Activated CD4-positive, alpha-beta T cell treated with anti-CD3 and anti-CD28 coated beads for 36 hours (primary cell): ENCODE measurements around the gene OR51B2. TPM values are rescaled to one million over a fixed set of nuclear protein-coding genes. Genes with fewer than 3 reads are reported as not detected.

ENCODE experiments used
- ATAC-seq: fragments of 200-7000 bp; cut with Tn5 transposase; one replicate; pipeline ENCODE4 v1.10.0; 2021; ENCODE audit warnings: mild to moderate bottlenecking, moderate library complexity
- CTCF ChIA-PET: fragments of 350-600 bp; sonication (Branson Sonifier 250); formaldehyde crosslinking; loops from one replicate; lab custom pipeline; 2021; ENCODE audit warnings: antibody characterized with exemption; lab: Charles Lee
- POLR2A ChIA-PET: fragments of 350-600 bp; sonication (Branson Sonifier 250); formaldehyde crosslinking; loops from one replicate; lab custom pipeline; 2021; ENCODE audit warnings: antibody characterized with exemption, inconsistent platforms; lab: Charles Lee
- DNase-seq: peaks from one replicate; pipeline ENCODE4 v3.0.0-alpha.2; 2020
- H3K27ac Mint-ChIP-seq: one replicate; pipeline ENCODE4 v1.8.0; 2021; ENCODE audit warnings: mixed read lengths
- H3K27me3 Mint-ChIP-seq: one replicate; pipeline ENCODE4 v1.8.0; 2021; ENCODE audit warnings: mixed read lengths
- H3K36me3 Mint-ChIP-seq: one replicate; pipeline ENCODE4 v1.8.0; 2021; ENCODE audit warnings: low read depth, mixed read lengths
- H3K4me1 Mint-ChIP-seq: one replicate; pipeline ENCODE4 v1.8.0; 2021; ENCODE audit warnings: mixed read lengths
- H3K4me3 Mint-ChIP-seq: one replicate; pipeline ENCODE4 v1.8.0; 2021; ENCODE audit warnings: mild to moderate bottlenecking, moderate library complexity, mixed read lengths
- H3K9me3 Mint-ChIP-seq: one replicate; pipeline ENCODE4 v1.8.0; 2021; ENCODE audit warnings: low read depth, mixed read lengths
- intact Hi-C, 2 experiments: fragments of 100-400 bp; cut with DNase I in 1 of 2; cut with micrococcal nuclease in 1 of 2; formaldehyde crosslinking; loops; one replicate each; pipeline versions ENCODE4 v1.14.2 to v1.15.1; 2022 to 2024; cut with DNase I, micrococcal nuclease
- total RNA-seq, 2 experiments: library from RNA; stranded (reverse); gene quantifications; one replicate each; pipeline ENCODE4 v1.2.3, GENCODE V29; 2021

Gene OR51B2
- total RNA-seq, 2 experiments from 2014 or later, result not detected

- Mint-ChIP-seq H3K36me3 (no peaks in the 10 kb centered on the region), H3K4me1 (peaks cover 2% of the 10 kb centered on the region), H3K27ac (no peak overlapping the region), H3K9me3 (no peaks in the 10 kb centered on the region), H3K4me3 (no peak overlapping the region), H3K27me3 (no peaks in the 10 kb centered on the region)
- ChIA-PET CTCF (no interaction called here), POLR2A (no interaction called here)
- DNase-seq (peak; percentile 55), ATAC-seq (peak; percentile 85)
- intact Hi-C loops, result no loop called here
Observed at GRCh38 chr11:5280582-5281102, 43.5 kb downstream of the OR51B2 start.

GRCh38 chr11:5279471-5280090 is 44.5 kb downstream of the OR51B2 start:
- H3K4me3 Mint-ChIP-seq, result no peak overlapping the region
- DNase-seq (no peak), ATAC-seq (no peak)
- POLR2A ChIA-PET, result no interaction called here
- CTCF ChIA-PET, result no interaction called here
- H3K9me3 Mint-ChIP-seq, result no peaks in the 10 kb centered on the region
- peaks cover 2% of the 10 kb centered on the region for H3K4me1 Mint-ChIP-seq
- intact Hi-C loops, result no loop called here
- H3K36me3 Mint-ChIP-seq, result no peaks in the 10 kb centered on the region
- peak overlapping the region; percentile 1 for H3K27ac Mint-ChIP-seq
- peaks cover under 1% of the 10 kb centered on the region for H3K27me3 Mint-ChIP-seq

GRCh38 chr11:5277807-5278382 is 46.2 kb downstream of the OR51B2 start:
- Mint-ChIP-seq H3K9me3 (no peaks in the 10 kb centered on the region), H3K27me3 (peaks cover 2% of the 10 kb centered on the region), H3K27ac (no peak overlapping the region), H3K4me1 (peaks cover 2% of the 10 kb centered on the region), H3K4me3 (no peak overlapping the region), H3K36me3 (no peaks in the 10 kb centered on the region)
- ChIA-PET CTCF (interaction anchor here (1.4 kb wide), 1 partner anchor 9 kb away, joined by 3 read pairs; no protein-coding TSS in a partner anchor), POLR2A (no interaction called here)
- ATAC-seq, result no peak
- no peak for DNase-seq
- intact Hi-C loops, result no loop called here

GRCh38 chr11:5276697-5277096 is 47.4 kb downstream of the OR51B2 start:
- DNase-seq (no peak), ATAC-seq (no peak)
- Mint-ChIP-seq H3K4me3 (no peak overlapping the region), H3K36me3 (no peaks in the 10 kb centered on the region), H3K27ac (no peak overlapping the region), H3K9me3 (no peaks in the 10 kb centered on the region), H3K27me3 (peaks cover 2% of the 10 kb centered on the region), H3K4me1 (peaks cover 2% of the 10 kb centered on the region)
- ChIA-PET POLR2A (no interaction called here), CTCF (no interaction called here)
- intact Hi-C loops, result no loop called here

- DNase-seq (no peak), ATAC-seq (no peak)
- ChIA-PET CTCF (no interaction called here), POLR2A (no interaction called here)
- H3K9me3 Mint-ChIP-seq, result no peaks in the 10 kb centered on the region
- no peak overlapping the region for H3K27ac Mint-ChIP-seq
- peaks cover 5% of the 10 kb centered on the region for H3K27me3 Mint-ChIP-seq
- intact Hi-C loops, result no loop called here
- H3K4me1 Mint-ChIP-seq, result no peaks in the 10 kb centered on the region
- no peaks in the 10 kb centered on the region for H3K36me3 Mint-ChIP-seq
- no peak overlapping the region for H3K4me3 Mint-ChIP-seq
Observed at GRCh38 chr11:5275369-5276110, 48.6 kb downstream of the OR51B2 start.

GRCh38 chr11:5274395-5274794 is 49.7 kb downstream of the OR51B2 start:
- Mint-ChIP-seq H3K27me3 (peaks cover 5% of the 10 kb centered on the region), H3K36me3 (no peaks in the 10 kb centered on the region), H3K4me3 (no peak overlapping the region), H3K9me3 (no peaks in the 10 kb centered on the region), H3K4me1 (no peaks in the 10 kb centered on the region), H3K27ac (no peak overlapping the region)
- intact Hi-C loops, result no loop called here
- ChIA-PET CTCF (no interaction called here), POLR2A (no interaction called here)
- DNase-seq (no peak), ATAC-seq (no peak)

Other genes with a start within 250 kb of the OR51B2 start
- gene OR52A5, start 185.9 kb downstream of the OR51B2 start, total RNA-seq, result not detected
- not detected for gene OR52A1, start 169.5 kb downstream of the OR51B2 start, total RNA-seq
- not detected for gene OR51V1, start 123.6 kb downstream of the OR51B2 start, total RNA-seq
- not detected for gene HBB, start 97.2 kb downstream of the OR51B2 start, total RNA-seq
- not detected for gene HBD, start 89.8 kb downstream of the OR51B2 start, total RNA-seq
- not detected for gene HBG1, start 74.4 kb downstream of the OR51B2 start, total RNA-seq
- gene HBG2, start 69.5 kb downstream of the OR51B2 start, total RNA-seq, result not detected
- not detected for gene HBE1, start 54.4 kb downstream of the OR51B2 start, total RNA-seq
- not detected for gene OR51B4, start 22.4 kb downstream of the OR51B2 start, total RNA-seq
- not detected for gene OR51B5, start 19.2 kb upstream of the OR51B2 start, total RNA-seq
- gene OR51B6, start 27.2 kb upstream of the OR51B2 start, total RNA-seq, result not detected
- gene OR51M1, start 59.5 kb upstream of the OR51B2 start, total RNA-seq, result not detected
- gene OR51Q1, start 97.8 kb upstream of the OR51B2 start, total RNA-seq, result not detected
- gene OR51I1, start 117.2 kb upstream of the OR51B2 start, total RNA-seq, result not detected
- not detected for gene OR51I2, start 125.0 kb upstream of the OR51B2 start, total RNA-seq
- gene OR52D1, start 164.4 kb upstream of the OR51B2 start, total RNA-seq, result not detected
- gene UBQLN3, start 185.7 kb upstream of the OR51B2 start, total RNA-seq, result not detected
- gene UBQLNL, start 192.4 kb upstream of the OR51B2 start, total RNA-seq, result under 1 TPM; 0.11 to 0.14 TPM
- not detected for gene OR52H1, start 224.2 kb upstream of the OR51B2 start, total RNA-seq